Mesodermal cell (in vitro differentiated cells): ENCODE measurements around the gene FUS.
"Not testable (repeated sequence)": the region's sequence is repeated elsewhere in the genome, so short reads cannot be mapped to it uniquely, and the experiment has no call there.

Experiments used
- H3K27ac ChIP-seq: 2 replicates; pipeline ENCODE4 v1.7.0; 2013; ENCODE audit warnings: mild to moderate bottlenecking, low read depth, low read length, moderate library complexity; ENCODE audit not compliant: severe bottlenecking
- H3K36me3 ChIP-seq: 2 replicates; pipeline ENCODE4 v1.7.1; 2013; ENCODE audit warnings: mild to moderate bottlenecking, low read length, moderate library complexity; ENCODE audit not compliant: control insufficient read depth, insufficient read depth
- H3K4me1 ChIP-seq: one replicate; pipeline ENCODE4 v1.7.1; 2013; ENCODE audit warnings: mild to moderate bottlenecking, low read length; ENCODE audit not compliant: insufficient read depth, control insufficient read depth, poor library complexity, severe bottlenecking
- H3K4me3 ChIP-seq: 2 replicates; pipeline ENCODE4 v1.7.0; 2013; ENCODE audit warnings: low read length, control low read depth, mild to moderate bottlenecking; ENCODE audit not compliant: insufficient read depth, poor library complexity, severe bottlenecking; ENCODE audit errors: extremely low read depth
- H3K9me3 ChIP-seq: 2 replicates; pipeline ENCODE4 v1.7.1; 2013; ENCODE audit warnings: mild to moderate bottlenecking, low read length, moderate library complexity; ENCODE audit not compliant: control insufficient read depth
- WGBS, 2 experiments: methylation state at CpG; one replicate each; pipeline ENCODE4 v1.1.5; 2013; ENCODE audit warnings: missing lambda C conversion rate in 2 of 2; ENCODE audit not compliant: insufficient coverage in 2 of 2; 5-methylcytosine and 5-hydroxymethylcytosine counted together

Gene FUS

DNA sequence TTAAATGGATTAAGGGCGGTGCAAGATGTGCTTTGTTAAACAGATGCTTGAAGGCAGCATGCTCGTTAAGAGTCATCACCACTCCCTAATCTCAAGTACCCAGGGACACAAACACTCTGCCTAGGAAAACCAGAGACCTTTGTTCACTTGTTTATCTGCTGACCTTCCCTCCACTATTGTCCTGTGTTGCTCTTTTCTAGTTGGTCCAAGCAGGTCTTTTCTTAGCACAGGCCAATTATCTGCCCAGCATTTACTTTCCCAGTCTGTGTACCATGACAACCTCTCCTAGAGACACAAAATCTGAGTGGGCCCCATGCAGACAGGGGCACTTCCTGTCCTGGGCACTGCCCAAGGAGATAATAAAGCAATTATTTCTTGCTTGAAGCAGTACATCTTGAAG, 9.9 kb upstream of the FUS start:
- H3K27ac ChIP-seq: peak overlapping the region; percentile 24
- H3K36me3 ChIP-seq, H3K4me3 ChIP-seq, H3K4me1 ChIP-seq, H3K9me3 ChIP-seq: not testable (repeated sequence)
- WGBS, 2 experiments: no CpG with 5 or more reads among the region's 2 CpGs

DNA sequence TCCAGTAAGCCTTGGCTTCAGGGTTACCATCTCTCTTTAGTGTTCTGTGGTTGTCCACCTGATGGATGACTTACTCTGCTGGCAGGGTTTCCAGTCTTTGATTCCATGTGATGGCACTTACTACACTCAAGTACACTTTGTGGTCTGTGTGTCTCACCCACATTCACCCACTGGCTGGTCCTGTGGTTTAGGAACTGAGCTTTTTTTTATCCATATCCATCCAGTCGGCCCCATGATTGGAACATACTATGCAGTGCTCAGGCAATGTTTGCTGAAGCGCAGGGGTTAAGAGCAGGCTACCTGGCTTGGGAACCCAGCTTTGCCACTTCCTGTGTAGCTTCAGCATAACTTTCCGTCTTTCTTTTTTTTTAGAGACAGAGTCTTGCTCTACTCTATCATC, 2.8 kb upstream of the FUS start:
- 83 to 96% methylated on average over 3 of the region's 3 CpGs for WGBS, 2 experiments

DNA sequence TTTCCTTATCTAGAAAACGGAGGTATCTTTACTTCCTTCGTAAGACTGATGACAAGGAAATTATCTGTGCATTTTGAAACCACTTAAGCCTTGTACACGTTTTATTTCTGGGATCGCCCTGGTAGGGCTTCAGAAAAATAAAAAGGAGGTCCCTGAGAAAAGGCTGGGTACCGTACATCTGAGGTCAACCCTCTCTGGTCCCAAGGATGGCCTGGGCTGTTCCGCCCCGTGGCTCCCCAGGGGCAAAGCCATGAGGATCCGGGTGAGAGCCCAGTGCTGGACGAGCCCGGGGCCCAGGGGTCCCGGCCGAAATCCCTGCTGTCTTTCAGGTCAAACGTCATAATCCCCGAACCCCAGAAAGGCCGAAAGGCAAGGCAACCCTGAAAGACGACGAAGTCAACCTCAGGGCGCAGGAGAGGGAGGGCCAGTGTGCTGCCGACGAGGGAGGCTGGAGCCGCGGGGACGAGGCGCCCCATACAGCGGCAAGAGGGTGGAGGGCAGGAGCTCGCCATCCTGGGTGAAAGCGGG, 656 bp upstream of the FUS start:
- no peaks in the 10 kb centered on the region for H3K9me3 ChIP-seq
- H3K4me3 ChIP-seq: peak overlapping the region; percentile 89
- peak overlapping the region; percentile 99 for H3K27ac ChIP-seq
- H3K4me1 ChIP-seq: peaks cover 15% of the 10 kb centered on the region
- peaks cover 33% of the 10 kb centered on the region for H3K36me3 ChIP-seq
- WGBS, 2 experiments: 8 to 9% methylated on average over 27 of the region's 27 CpGs

More for the DNA sequence above, 2.8 kb upstream of the FUS start:
- Histone ChIP-seq H3K36me3 (peaks cover 12% of the 10 kb centered on the region), H3K4me3 (no peak overlapping the region), H3K4me1 (no peaks in the 10 kb centered on the region), H3K27ac (no peak overlapping the region), H3K9me3 (no peaks in the 10 kb centered on the region)

DNA sequence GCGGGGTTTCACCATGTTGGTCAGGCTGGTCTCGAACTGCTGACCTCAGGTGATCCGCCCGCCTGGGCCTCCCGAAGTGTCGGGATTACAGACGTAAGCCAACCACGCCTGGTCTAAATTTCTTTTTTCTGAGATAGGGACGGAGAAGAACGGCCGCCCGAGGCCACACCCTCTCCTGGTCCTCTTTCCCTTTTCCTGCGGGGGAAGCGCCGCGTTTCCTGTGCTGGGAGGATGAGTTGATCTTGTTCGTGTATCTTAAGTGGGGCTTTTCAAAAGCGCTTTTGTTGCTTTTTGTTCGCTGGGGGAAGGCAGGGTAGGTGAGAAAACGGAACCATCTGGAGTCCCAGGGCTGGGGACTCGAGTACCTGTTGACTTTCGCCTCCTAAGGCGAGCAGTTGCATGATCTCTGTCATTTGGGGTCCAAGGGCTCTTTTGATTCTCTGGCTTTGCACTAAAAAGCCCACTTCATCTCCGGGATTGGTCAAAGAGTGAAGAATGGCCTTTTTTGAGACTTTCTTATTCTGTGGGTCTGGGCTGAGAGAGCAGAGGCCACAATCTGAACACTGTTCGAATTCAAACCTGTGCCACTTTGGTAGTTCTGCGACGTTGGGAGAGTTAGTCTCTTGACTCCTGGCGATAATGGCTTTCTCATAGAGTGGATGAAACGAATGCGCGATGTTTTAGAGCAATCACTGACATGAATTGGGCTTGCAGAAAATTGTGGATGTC, 1.3 kb downstream of the FUS start:
- peaks cover 15% of the 10 kb centered on the region for H3K4me1 ChIP-seq
- WGBS, 2 experiments: 3% methylated on average over 22 of the region's 31 CpGs
- peak overlapping the region; percentile 89 for H3K4me3 ChIP-seq
- no peaks in the 10 kb centered on the region for H3K9me3 ChIP-seq
- H3K36me3 ChIP-seq: peaks cover 53% of the 10 kb centered on the region
- H3K27ac ChIP-seq: peak overlapping the region; percentile 99

DNA sequence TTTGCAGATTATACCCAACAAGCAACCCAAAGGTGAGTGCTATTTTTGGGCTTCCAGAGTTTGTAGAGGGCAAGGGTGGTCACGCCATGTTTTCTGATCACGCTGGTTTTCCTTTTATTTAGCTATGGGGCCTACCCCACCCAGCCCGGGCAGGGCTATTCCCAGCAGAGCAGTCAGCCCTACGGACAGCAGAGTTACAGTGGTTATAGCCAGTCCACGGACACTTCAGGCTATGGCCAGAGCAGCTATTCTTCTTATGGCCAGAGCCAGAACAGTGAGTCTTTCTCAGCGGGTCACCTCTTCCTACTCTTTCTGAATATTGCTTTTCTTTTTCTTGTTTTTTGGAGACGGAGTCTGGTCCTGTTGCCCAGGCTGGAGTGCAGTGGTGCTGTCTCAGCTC, 2.5 kb downstream of the FUS start:
- H3K4me1 ChIP-seq: peaks cover 15% of the 10 kb centered on the region
- H3K27ac ChIP-seq: no peak overlapping the region
- 34% methylated on average over 6 to 7 of the region's 7 CpGs for WGBS, 2 experiments
- H3K36me3 ChIP-seq: peaks cover 65% of the 10 kb centered on the region
- H3K9me3 ChIP-seq: no peaks in the 10 kb centered on the region
- peak overlapping the region; percentile 89 for H3K4me3 ChIP-seq

DNA sequence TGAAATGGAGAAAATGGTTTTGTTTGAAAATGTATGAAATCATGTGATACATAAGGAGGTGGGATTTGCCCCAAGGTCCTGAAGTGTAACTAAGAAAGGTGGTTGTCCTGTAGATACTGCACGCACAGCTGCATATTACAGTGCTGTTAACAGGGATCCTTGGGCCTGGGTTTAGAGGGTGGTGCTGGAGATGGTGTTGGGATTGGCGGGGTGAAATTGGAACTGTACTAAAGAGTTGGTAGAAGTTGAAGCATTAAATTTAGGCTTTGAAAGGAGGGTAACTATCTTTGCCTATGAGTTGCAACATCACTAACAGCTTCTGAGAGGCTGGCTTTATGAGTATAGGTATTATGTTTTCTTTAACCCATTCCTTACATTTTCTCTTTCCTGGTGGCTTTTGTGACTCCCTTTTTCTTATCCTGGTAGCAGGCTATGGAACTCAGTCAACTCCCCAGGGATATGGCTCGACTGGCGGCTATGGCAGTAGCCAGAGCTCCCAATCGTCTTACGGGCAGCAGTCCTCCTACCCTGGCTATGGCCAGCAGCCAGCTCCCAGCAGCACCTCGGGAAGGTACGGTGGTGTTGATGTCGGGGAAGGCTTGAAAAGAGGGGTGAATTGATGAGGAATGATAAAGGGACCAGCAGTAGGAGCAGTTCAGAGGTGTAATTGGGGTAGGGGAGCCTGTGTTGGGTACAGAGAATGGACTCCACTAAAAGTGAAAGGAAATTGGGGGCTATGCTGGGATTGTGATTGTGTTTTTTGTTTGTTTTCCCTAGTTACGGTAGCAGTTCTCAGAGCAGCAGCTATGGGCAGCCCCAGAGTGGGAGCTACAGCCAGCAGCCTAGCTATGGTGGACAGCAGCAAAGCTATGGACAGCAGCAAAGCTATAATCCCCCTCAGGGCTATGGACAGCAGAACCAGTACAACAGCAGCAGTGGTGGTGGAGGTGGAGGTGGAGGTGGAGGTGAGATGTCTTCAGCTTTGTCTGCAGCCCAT, 3.8 kb downstream of the FUS start:
- 94 to 96% methylated on average over 9 to 10 of the region's 10 CpGs for WGBS, 2 experiments
- peaks cover 78% of the 10 kb centered on the region for H3K36me3 ChIP-seq
- H3K27ac ChIP-seq: no peak overlapping the region
- no peaks in the 10 kb centered on the region for H3K9me3 ChIP-seq
- peaks cover 15% of the 10 kb centered on the region for H3K4me1 ChIP-seq
- H3K4me3 ChIP-seq: peak overlapping the region; percentile 89

DNA sequence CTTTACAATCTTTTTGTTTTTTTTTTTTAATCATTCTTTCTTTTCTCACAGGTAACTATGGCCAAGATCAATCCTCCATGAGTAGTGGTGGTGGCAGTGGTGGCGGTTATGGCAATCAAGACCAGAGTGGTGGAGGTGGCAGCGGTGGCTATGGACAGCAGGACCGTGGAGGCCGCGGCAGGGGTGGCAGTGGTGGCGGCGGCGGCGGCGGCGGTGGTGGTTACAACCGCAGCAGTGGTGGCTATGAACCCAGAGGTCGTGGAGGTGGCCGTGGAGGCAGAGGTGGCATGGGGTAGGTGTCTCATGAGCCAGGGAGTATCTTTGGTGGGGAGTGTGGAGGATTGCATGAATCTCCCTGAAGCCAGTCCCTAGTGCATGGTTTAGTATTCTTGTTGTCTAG, 4.9 kb downstream of the FUS start:
- 94 to 95% methylated on average over 12 to 14 of the region's 14 CpGs for WGBS, 2 experiments
- Histone ChIP-seq H3K9me3 (no peaks in the 10 kb centered on the region), H3K4me1 (peaks cover 15% of the 10 kb centered on the region), H3K4me3 (no peak overlapping the region), H3K36me3 (peaks cover 90% of the 10 kb centered on the region), H3K27ac (no peak overlapping the region)

DNA sequence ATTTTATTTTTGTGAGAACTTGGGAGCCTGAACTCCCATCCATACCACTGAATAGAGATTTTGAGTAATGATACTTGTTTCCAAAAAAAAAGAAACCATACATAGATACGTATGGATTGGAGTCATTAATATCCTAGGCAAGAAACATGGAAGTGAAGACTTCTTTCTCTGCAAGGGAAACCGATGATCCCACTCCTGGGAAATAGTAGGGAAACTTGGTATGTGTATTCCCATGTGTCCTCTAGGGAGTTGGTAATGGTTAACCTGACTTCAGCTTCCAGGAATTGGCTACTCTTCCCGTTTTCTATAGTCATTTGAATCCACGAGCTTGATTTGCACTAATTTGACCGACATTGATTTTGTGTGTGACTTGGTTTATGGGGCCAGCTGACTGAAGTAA, 5.4 kb downstream of the FUS start:
- peaks cover 15% of the 10 kb centered on the region for H3K4me1 ChIP-seq
- H3K9me3 ChIP-seq: no peaks in the 10 kb centered on the region
- no peak overlapping the region for H3K27ac ChIP-seq
- H3K36me3 ChIP-seq: peaks cover 94% of the 10 kb centered on the region
- H3K4me3 ChIP-seq: no peak overlapping the region
- 98 to 100% methylated on average over 3 to 4 of the region's 5 CpGs for WGBS, 2 experiments

DNA sequence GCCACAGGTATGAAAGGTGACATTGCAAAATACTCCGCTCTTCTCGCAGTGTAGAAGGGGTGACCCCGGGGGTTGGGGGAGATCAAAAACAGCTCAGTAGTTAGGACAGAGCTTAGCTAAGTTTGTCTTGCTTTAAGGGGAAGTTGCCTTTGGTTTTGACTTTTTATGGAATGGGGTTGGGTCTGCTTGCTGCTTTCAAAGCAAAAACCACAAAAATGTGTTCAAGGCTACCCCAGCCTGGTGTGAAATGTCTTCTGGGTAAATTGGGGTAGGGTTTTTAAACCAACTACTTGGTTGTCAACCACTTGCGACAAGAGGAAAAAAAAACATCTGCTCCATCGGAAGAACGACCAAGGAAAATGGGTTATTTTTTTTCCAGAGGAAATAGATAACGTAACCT, 6.2 kb downstream of the FUS start:
- peaks cover 15% of the 10 kb centered on the region for H3K4me1 ChIP-seq
- no peak overlapping the region for H3K27ac ChIP-seq
- H3K4me3 ChIP-seq: no peak overlapping the region
- 98 to 99% methylated on average over 6 to 7 of the region's 7 CpGs for WGBS, 2 experiments
- H3K9me3 ChIP-seq: no peaks in the 10 kb centered on the region
- H3K36me3 ChIP-seq: peaks cover 98% of the 10 kb centered on the region

DNA sequence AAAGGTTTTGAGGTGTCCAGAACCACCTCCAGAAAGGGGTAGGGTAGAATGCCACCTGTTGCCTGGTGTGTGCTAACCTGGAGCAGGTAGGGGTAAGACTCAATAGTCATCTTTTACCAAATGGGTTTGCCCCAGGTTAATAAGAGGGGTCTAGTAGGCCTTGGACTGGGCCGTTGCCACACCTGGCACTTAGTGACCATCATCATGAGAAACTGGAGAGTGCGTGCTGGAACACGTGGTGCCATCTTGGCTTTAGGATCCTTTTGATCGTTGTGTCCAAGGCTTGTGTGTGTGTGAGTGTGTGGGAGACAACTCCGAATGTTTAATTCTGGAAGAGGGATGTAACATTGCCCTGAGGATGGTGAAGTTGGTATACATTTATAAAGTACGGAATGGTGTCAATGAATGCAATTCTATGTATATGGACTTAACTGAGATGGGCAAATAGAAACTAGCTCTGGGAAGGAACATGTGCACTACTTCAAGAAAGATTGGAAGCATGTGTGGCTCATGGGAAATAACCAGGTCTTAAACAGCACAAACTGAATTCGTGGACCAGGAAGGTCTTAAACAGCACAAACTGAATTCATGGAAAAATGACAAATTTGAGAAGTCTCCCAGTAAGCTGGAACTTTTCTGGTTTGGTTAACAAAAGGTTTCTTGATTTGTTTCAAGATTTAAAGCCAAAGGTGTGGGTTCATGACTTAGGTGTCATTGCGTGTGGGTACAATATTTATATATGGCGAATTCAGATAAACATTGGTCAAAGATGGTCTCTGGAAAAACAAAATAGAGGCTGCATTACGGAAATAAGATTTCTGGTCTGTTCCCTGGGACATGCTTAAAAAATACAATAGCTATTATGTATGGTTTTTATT, 7.2 kb downstream of the FUS start:
- Histone ChIP-seq H3K4me1 (peaks cover 15% of the 10 kb centered on the region), H3K9me3 (no peaks in the 10 kb centered on the region), H3K4me3 (no peak overlapping the region), H3K36me3 (peaks cover 100% of the 10 kb centered on the region), H3K27ac (no peak overlapping the region)
- 98% methylated on average over 10 of the region's 10 CpGs for WGBS, 2 experiments
